Ovary (tissue), 3 donors: ENCODE data around the gene PPP1R14C.

Source experiments
- CTCF ChIP-seq, 3 donors: fragments of 450-650 bp in 2 of 3; fragments of 200-600 bp in 1 of 3; IDR thresholded peaks; one replicate each; pipeline versions ENCODE4 v1.5.1 to v1.8.0; 2016 to 2022; ENCODE audit warnings: antibody characterized with exemption in 3 of 3, mild to moderate bottlenecking in 1 of 3
- POLR2A ChIP-seq: fragments of 450-650 bp; IDR thresholded peaks from one replicate; pipeline ENCODE4 v1.6.1; 2017; ENCODE audit warnings: antibody characterized with exemption, mild to moderate bottlenecking, moderate library complexity
- donor health status: DM: no; HTN: no; CAD: no.

DNA sequence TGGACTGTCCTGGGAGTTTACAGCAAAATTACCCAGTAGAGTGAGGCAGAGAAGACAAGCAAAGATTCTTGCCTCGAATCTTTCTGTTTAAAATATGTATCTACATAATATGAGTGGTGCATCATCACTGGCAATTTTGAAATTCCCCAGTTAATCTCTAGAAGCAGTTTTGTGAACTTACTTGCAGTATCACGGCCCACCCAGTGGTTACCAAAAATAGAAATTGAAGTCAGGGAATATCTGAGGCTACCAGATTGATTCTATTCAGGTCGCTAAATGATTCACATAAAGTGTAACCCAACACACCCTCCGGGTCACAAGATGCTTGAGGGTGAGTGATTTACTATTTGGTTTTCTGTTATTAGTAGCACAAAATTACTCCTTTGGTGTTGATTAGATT lies 111.9 kb downstream of the PPP1R14C start:
- TF ChIP-seq CTCF (IDR thresholded peaks at IDR 0.05) (no peak), POLR2A (no peak)
